B cell (primary cell): ENCODE data around the gene WFDC11. TPM values are rescaled to one million over a fixed set of nuclear protein-coding genes. Genes with fewer than 3 reads are reported as not detected.

Experiments used
- ATAC-seq: fragments of 200-7000 bp; cut with Tn5 transposase; one replicate; pipeline ENCODE4 v1.10.0; 2021; ENCODE audit warnings: low read depth, mild to moderate bottlenecking, moderate number of reproducible peaks, moderate library complexity
- CTCF ChIA-PET: fragments of 350-600 bp; sonication (Branson Sonifier 250); formaldehyde crosslinking; loops from one replicate; lab custom pipeline; 2021; ENCODE audit warnings: antibody characterized with exemption, inconsistent platforms; lab: Charles Lee
- POLR2A ChIA-PET: fragments of 350-600 bp; sonication (Branson Sonifier 250); formaldehyde crosslinking; loops from one replicate; lab custom pipeline; 2021; ENCODE audit warnings: antibody characterized with exemption; lab: Charles Lee
- DNase-seq: peaks from one replicate; pipeline ENCODE4 v3.0.0; 2013
- H2AFZ ChIP-seq: 2 replicates; pipeline ENCODE4 v1.6.1; 2012; ENCODE audit warnings: mild to moderate bottlenecking, low read depth, low read length; ENCODE audit not compliant: insufficient read depth, poor library complexity, severe bottlenecking
- H3K27ac ChIP-seq, 2 donors: 1 replicate in 1 of 2; 2 replicates in 1 of 2; pipeline ENCODE4 v1.5.1; 2012 to 2013; ENCODE audit warnings: low read length in 2 of 2, mild to moderate bottlenecking in 2 of 2, moderate library complexity in 1 of 2
- H3K27me3 ChIP-seq, 4 experiments: fragments of 200-600 bp in 1 of 4; sonication (generic) in 1 of 4; replicated peaks in 1 of 4; 1 replicate in 2 of 4; 2 replicates in 2 of 4; pipeline versions ENCODE4 v1.6.1 to v1.7.0; 2013 to 2016; ENCODE audit warnings: low read length in 3 of 4, mild to moderate bottlenecking in 2 of 4, mixed read lengths in 1 of 4, moderate library complexity in 1 of 4; ENCODE audit not compliant: insufficient read depth in 4 of 4, control insufficient read depth in 3 of 4; ENCODE audit errors: control extremely low read depth in 1 of 4
- H3K36me3 ChIP-seq, 2 experiments: replicated peaks in 1 of 2; 1 replicate in 1 of 2; 2 replicates in 1 of 2; pipeline versions ENCODE4 v1.6.1 to v1.7.1; 2013; ENCODE audit warnings: low read length in 1 of 2; ENCODE audit not compliant: insufficient read depth in 2 of 2, control insufficient read depth in 1 of 2; ENCODE audit errors: control extremely low read depth in 1 of 2, extremely low read depth in 1 of 2
- H3K4me1 ChIP-seq, 2 donors: fragments of 200-600 bp in 1 of 2; sonication (generic) in 1 of 2; 1 replicate in 1 of 2; 2 replicates in 1 of 2; pipeline versions ENCODE4 v1.5.1 to v1.6.1; 2013 to 2017; ENCODE audit warnings: low read length in 2 of 2; ENCODE audit not compliant: control insufficient read depth in 2 of 2, insufficient read depth in 2 of 2
- H3K4me2 ChIP-seq: replicated peaks from 2 replicates; pipeline ENCODE3; 2012; ENCODE audit warnings: mild to moderate bottlenecking, low read depth, low read length; ENCODE audit not compliant: poor library complexity, severe bottlenecking
- H3K4me3 ChIP-seq, 5 experiments: fragments of 200-600 bp in 1 of 5; sonication (generic) in 1 of 5; 1 replicate in 3 of 5; 2 replicates in 2 of 5; pipeline versions ENCODE4 v1.5.1 to v1.7.0; 2011 to 2016; ENCODE audit warnings: low read length in 4 of 5, mild to moderate bottlenecking in 4 of 5, low read depth in 2 of 5, control low read depth in 1 of 5, moderate library complexity in 1 of 5; ENCODE audit not compliant: insufficient read depth in 1 of 5; ENCODE audit errors: control extremely low read depth in 1 of 5, extremely low read depth in 1 of 5
- H3K79me2 ChIP-seq: fragments of 200-600 bp; sonication (generic); one replicate; pipeline ENCODE4 v1.6.0; 2016; ENCODE audit warnings: low read length; ENCODE audit not compliant: control insufficient read depth, insufficient read depth
- H3K9ac ChIP-seq: fragments of 200-600 bp; sonication (generic); 2 replicates; pipeline ENCODE4 v1.6.1; 2017; ENCODE audit warnings: mild to moderate bottlenecking, low read length, moderate library complexity
- H3K9me3 ChIP-seq, 3 donors: one replicate each; pipeline versions ENCODE4 v1.6.1 to v1.7.1; 2013; ENCODE audit warnings: low read length in 2 of 3; ENCODE audit not compliant: control insufficient read depth in 2 of 3, insufficient read depth in 1 of 3; ENCODE audit errors: control extremely low read depth in 1 of 3
- H4K20me1 ChIP-seq: 2 replicates; pipeline ENCODE4 v1.6.0; 2012; ENCODE audit warnings: mild to moderate bottlenecking, low read length; ENCODE audit not compliant: insufficient read depth, control insufficient read depth, poor library complexity, severe bottlenecking
- H3K27ac Mint-ChIP-seq: one replicate; pipeline ENCODE4 v1.8.0; 2021; ENCODE audit warnings: mixed read lengths
- H3K27me3 Mint-ChIP-seq: one replicate; pipeline ENCODE4 v1.8.0; 2021; ENCODE audit warnings: mixed read lengths
- H3K4me1 Mint-ChIP-seq: one replicate; pipeline ENCODE4 v1.8.0; 2021; ENCODE audit warnings: mixed read lengths
- H3K4me3 Mint-ChIP-seq: one replicate; pipeline ENCODE4 v1.8.0; 2021; ENCODE audit warnings: mixed read lengths
- H3K9me3 Mint-ChIP-seq: one replicate; pipeline ENCODE4 v1.8.0; 2022; ENCODE audit warnings: mixed read lengths; ENCODE audit not compliant: insufficient read depth
- EZH2 ChIP-seq: IDR thresholded peaks from 2 replicates; pipeline ENCODE4 v1.6.1; 2012; ENCODE audit warnings: borderline replicate concordance, low read depth, mild to moderate bottlenecking, moderate library complexity, low read length; ENCODE audit not compliant: insufficient read depth, poor library complexity, severe bottlenecking
- WGBS: methylation state at CpG from one replicate; pipeline ENCODE4 v1.1.5; 2013; ENCODE audit warnings: missing lambda C conversion rate; ENCODE audit not compliant: insufficient coverage; 5-methylcytosine and 5-hydroxymethylcytosine counted together
- intact Hi-C: fragments of 100-400 bp; cut with micrococcal nuclease; formaldehyde crosslinking; loops from one replicate; pipeline ENCODE4 v1.10.0; 2022
- polyA plus RNA-seq: library from polyadenylated mRNA; depleted of rRNA; stranded (reverse); fragments of >200 nt; gene quantifications from 2 replicates; pipeline ENCODE4 v1.2.3, GENCODE V29; 2012
- total RNA-seq, 2 donors: library from RNA; stranded (reverse); fragments of 120-200 nt in 1 of 2; gene quantifications; 1 replicate in 1 of 2; 2 replicates in 1 of 2; pipeline versions ENCODE4 v1.2.3 to v1.2.4, GENCODE V29; 2013 to 2022
- TF ChIP-seq, protein P1 (sequence below): fragments of 200-600 bp; IDR thresholded peaks from one replicate; pipeline ENCODE4 v1.8.0; 2022; ENCODE audit warnings: antibody characterized with exemption, mild to moderate bottlenecking

The WFDC11 gene
- total and polyA plus RNA-seq, 2 donors (not counting 1 experiment from before 2014, with no cell fraction given) = not detected

DNA sequence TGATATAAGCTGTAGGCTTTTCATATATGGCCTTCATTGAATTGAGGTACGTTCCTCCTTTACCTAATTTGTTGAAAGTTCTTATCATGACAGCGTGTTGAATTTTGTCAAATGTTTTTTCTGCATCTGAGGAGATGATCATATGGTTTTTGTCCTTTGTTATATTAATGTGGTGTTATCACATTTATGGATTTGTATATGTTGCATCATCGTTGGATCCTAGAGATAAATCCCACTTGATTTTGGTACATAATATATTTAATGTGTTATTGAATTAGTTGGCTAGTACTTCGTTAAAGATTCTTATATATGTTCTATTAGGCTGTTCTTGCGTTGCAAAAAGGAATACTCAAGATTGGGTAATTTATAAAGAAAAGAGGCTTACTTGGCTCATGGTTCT lies 30.4 kb downstream of the WFDC11 start:
- H3K27ac Mint-ChIP-seq = no peak overlapping the region
- H4K20me1 ChIP-seq = no peaks in the 10 kb centered on the region
- ATAC-seq (no peak), DNase-seq (no peak)
- no peaks in the 10 kb centered on the region for H3K79me2 ChIP-seq
- H3K27ac ChIP-seq = no peak overlapping the region
- H3K9me3 ChIP-seq = no peaks in the 10 kb centered on the region
- no peaks in the 10 kb centered on the region for H3K36me3 ChIP-seq
- intact Hi-C loops = no loop called here
- H3K9me3 Mint-ChIP-seq = peaks cover 3% of the 10 kb centered on the region
- H3K27me3 Mint-ChIP-seq = peaks cover 20% of the 10 kb centered on the region
- no peak for TF ChIP-seq EZH2
- TF ChIP-seq, protein P1, sequence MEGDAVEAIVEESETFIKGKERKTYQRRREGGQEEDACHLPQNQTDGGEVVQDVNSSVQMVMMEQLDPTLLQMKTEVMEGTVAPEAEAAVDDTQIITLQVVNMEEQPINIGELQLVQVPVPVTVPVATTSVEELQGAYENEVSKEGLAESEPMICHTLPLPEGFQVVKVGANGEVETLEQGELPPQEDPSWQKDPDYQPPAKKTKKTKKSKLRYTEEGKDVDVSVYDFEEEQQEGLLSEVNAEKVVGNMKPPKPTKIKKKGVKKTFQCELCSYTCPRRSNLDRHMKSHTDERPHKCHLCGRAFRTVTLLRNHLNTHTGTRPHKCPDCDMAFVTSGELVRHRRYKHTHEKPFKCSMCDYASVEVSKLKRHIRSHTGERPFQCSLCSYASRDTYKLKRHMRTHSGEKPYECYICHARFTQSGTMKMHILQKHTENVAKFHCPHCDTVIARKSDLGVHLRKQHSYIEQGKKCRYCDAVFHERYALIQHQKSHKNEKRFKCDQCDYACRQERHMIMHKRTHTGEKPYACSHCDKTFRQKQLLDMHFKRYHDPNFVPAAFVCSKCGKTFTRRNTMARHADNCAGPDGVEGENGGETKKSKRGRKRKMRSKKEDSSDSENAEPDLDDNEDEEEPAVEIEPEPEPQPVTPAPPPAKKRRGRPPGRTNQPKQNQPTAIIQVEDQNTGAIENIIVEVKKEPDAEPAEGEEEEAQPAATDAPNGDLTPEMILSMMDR = no peak
- no peak overlapping the region for H3K4me3 ChIP-seq
- no peaks in the 10 kb centered on the region for H3K4me1 ChIP-seq
- H3K4me3 Mint-ChIP-seq = no peak overlapping the region
- POLR2A ChIA-PET = no interaction called here
- H3K9ac ChIP-seq = no peak overlapping the region
- CTCF ChIA-PET = no interaction called here
- H3K4me2 ChIP-seq = no peak overlapping the region
- no peak overlapping the region for H2AFZ ChIP-seq
- H3K4me1 Mint-ChIP-seq = no peaks in the 10 kb centered on the region
- H3K27me3 ChIP-seq = no peaks in the 10 kb centered on the region
- 90% methylated on average over 2 of the region's 5 CpGs for WGBS

DNA sequence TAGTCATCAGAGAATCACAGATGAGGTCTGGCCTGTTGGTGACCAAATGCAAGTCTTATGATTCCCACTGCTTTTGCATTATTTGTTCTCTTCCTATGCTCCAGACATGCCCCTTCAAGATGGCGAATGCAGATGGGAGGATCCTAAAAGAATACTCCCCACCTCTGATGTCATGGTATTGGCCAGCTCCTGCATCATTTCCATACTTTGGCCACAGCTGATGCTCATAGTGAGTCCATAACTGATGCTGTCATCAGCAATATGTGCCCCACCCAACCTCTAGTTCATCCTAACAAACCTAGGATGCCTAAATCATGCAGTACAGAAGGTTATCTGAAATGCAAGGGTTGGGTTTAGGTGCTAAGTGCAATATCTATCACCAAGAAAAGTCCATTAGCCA lies 33.5 kb downstream of the WFDC11 start:
- Histone ChIP-seq H3K36me3 (no peaks in the 10 kb centered on the region), H3K27ac (no peak overlapping the region), H4K20me1 (no peaks in the 10 kb centered on the region), H3K9me3 (no peaks in the 10 kb centered on the region), H2AFZ (no peak overlapping the region), H3K4me1 (no peaks in the 10 kb centered on the region), H3K4me3 (no peak overlapping the region), H3K9ac (no peak overlapping the region), H3K27me3 (no peaks in the 10 kb centered on the region), H3K79me2 (no peaks in the 10 kb centered on the region), H3K4me2 (no peak overlapping the region)
- ChIA-PET POLR2A (no interaction called here), CTCF (no interaction called here)
- Mint-ChIP-seq H3K4me3 (no peak overlapping the region), H3K9me3 (peaks cover 3% of the 10 kb centered on the region), H3K4me1 (no peaks in the 10 kb centered on the region), H3K27ac (no peak overlapping the region), H3K27me3 (peaks cover 28% of the 10 kb centered on the region)
- TF ChIP-seq, protein P1 = no peak
- no peak for TF ChIP-seq EZH2
- no peak for DNase-seq
- intact Hi-C loops = no loop called here
- WGBS = 93% methylated on average over 1 of the region's 1 CpG
- ATAC-seq = no peak
